Measurements from ENCODE around the gene CINP.
"Not testable (repeated sequence)": the region's sequence is repeated elsewhere in the genome, so short reads cannot be mapped to it uniquely, and the experiment has no call there.

The CINP gene

GRCh38 chr14:102352213-102352612, 10.5 kb downstream of the CINP start:
- no peak for DNase-seq

- not testable (repeated sequence) for DNase-seq
Measured at GRCh38 chr14:102351593-102351992, 11.1 kb downstream of the CINP start.

GRCh38 chr14:102351023-102351422, 11.7 kb downstream of the CINP start:
- DNase-seq = no peak

GRCh38 chr14:102348376-102348775, 14.3 kb downstream of the CINP start:
- no peak for DNase-seq

GRCh38 chr14:102346645-102347044, 16.0 kb downstream of the CINP start:
- no peak for DNase-seq

- no peak for DNase-seq
Measured at GRCh38 chr14:102345232-102345631, 17.5 kb downstream of the CINP start.

GRCh38 chr14:102344485-102344884, 18.2 kb downstream of the CINP start:
- DNase-seq = no peak

- DNase-seq = no peak
Measured at GRCh38 chr14:102344084-102344483, 18.6 kb downstream of the CINP start.

- no peak for DNase-seq
Measured at GRCh38 chr14:102342238-102342637, 20.5 kb downstream of the CINP start.

GRCh38 chr14:102341566-102341965, 21.1 kb downstream of the CINP start:
- DNase-seq = no peak

GRCh38 chr14:102338724-102339123, 24.0 kb downstream of the CINP start:
- no peak for DNase-seq

GRCh38 chr14:102335163-102335562, 27.5 kb downstream of the CINP start:
- DNase-seq = no peak

- no peak for DNase-seq
Measured at GRCh38 chr14:102333795-102334705, 28.6 kb downstream of the CINP start.

- no peak for DNase-seq
Measured at GRCh38 chr14:102333390-102333789, 29.3 kb downstream of the CINP start.

GRCh38 chr14:102330806-102331205, 31.9 kb downstream of the CINP start:
- DNase-seq = no peak

- DNase-seq = not testable (repeated sequence)
Measured at GRCh38 chr14:102329381-102329780, 33.3 kb downstream of the CINP start.

- DNase-seq = no peak
Measured at GRCh38 chr14:102326583-102326982, 36.1 kb downstream of the CINP start.

GRCh38 chr14:102325791-102326345, 36.8 kb downstream of the CINP start:
- no peak for DNase-seq

- no peak for DNase-seq
Measured at GRCh38 chr14:102323102-102323501, 39.6 kb downstream of the CINP start.

GRCh38 chr14:102321456-102322422, 41.0 kb downstream of the CINP start:
- DNase-seq = no peak

GRCh38 chr14:102320671-102321455, 41.8 kb downstream of the CINP start:
- no peak for DNase-seq

GRCh38 chr14:102320033-102320660, 42.5 kb downstream of the CINP start:
- DNase-seq = peak in 1 of 4 experiments; percentile 47

Data from activated naive CD4-positive, alpha-beta T cell (primary cell).